Ovary (tissue), 3 donors: ENCODE results near the gene KCNJ4.

ENCODE experiments used
- CTCF ChIP-seq, 3 donors: fragments of 450-650 bp in 2 of 3; fragments of 200-600 bp in 1 of 3; IDR thresholded peaks; one replicate each; pipeline versions ENCODE4 v1.5.1 to v1.8.0; 2016 to 2022; ENCODE audit warnings: antibody characterized with exemption in 3 of 3, mild to moderate bottlenecking in 1 of 3
- EP300 ChIP-seq: sonication (generic); formaldehyde crosslinking; IDR thresholded peaks from one replicate; pipeline ENCODE4 v1.6.1; 2017; ENCODE audit warnings: antibody characterized with exemption
- POLR2A ChIP-seq: fragments of 450-650 bp; IDR thresholded peaks from one replicate; pipeline ENCODE4 v1.6.1; 2017; ENCODE audit warnings: antibody characterized with exemption, mild to moderate bottlenecking, moderate library complexity
- donor health status: DM: no; HTN: no; CAD: no.

GRCh38 chr22:38451404-38451803, 3.6 kb downstream of the KCNJ4 start:
- no peak for TF ChIP-seq CTCF (IDR thresholded peaks at IDR 0.05)
- TF ChIP-seq EP300 = no peak
- no peak for TF ChIP-seq POLR2A
